ENCODE data around the gene STK38L.
A peak's percentile ranks its signal among the peaks of the same experiment; 100 is the strongest.

Gene STK38L

DNA sequence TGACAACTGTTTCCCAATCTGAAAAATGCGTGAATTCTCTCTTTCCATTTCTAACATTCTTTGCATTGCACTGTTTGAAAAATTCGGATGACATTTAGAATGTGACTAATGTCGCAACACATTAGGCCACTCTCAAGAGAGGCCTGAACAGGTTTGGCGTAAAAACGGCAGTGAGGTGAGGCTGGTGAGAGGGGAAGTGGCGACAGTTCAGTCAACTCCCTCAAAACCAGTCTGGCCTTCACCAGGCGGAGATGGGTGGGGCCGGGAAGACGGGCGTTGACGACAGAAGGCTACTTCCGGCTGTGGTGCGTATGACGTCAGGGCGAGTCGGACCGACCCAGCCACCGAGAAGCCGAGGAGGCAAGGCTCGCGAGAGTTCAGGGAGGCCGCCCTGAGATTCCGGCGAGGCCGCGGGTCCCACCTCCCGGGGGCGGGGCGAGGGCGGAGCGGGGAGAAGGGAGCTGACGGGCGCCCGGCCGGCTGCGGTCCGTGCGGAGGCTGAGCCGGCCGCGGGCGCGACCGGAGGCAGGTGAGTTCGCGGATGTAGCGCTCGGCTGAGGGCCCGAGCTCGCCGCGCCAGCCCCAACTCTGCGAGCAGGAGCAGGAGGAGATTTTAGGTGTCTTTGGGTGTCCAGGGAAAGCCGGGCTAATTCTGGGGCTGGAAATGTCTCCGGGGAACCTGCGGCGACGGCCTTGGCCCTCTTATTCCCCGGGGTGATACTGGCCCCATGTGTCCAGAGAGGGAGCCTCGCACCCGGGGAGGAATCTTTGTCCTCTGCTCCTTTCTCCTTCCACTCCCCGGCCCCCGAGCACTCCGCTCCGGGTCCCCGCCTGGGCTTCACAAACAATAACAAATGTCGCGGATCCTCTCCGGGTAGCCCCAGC is at the start of gene STK38L:
STK38L (plus strand) TSS at position 483 of the 885 bp plus-strand sequence. CDS start 53,435 bp downstream, outside the sequence.
- peak; percentile 94 to 96 for DNase-seq (ENCODE audit: low read depth in 2 of 2)

DNA sequence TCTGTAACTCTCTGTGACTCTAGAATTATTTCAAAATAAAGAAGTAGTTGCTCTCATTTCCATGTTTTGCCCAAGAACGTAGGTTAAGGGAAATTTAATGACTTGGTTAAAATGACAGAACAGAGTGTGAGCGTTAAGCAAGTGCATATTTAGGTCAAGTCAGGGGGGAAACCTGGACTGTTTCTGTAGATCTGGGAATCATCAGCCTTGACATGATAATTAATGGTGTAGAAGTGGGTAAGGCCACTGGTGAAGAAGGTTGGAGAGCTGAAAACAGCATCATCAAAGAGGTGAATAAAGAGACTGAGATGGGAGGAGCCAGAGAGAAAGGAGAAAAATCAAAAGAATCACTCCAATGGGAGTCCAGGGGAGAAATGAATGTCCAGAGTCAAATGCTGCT is 49.4 kb upstream of the STK38L start:
- no peak for DNase-seq (ENCODE audit: low read depth in 2 of 2)

GRCh38 chr12:27198036-27198435 is 46.0 kb upstream of the STK38L start:
- no peak for DNase-seq (ENCODE audit: low read depth in 2 of 2)

DNA sequence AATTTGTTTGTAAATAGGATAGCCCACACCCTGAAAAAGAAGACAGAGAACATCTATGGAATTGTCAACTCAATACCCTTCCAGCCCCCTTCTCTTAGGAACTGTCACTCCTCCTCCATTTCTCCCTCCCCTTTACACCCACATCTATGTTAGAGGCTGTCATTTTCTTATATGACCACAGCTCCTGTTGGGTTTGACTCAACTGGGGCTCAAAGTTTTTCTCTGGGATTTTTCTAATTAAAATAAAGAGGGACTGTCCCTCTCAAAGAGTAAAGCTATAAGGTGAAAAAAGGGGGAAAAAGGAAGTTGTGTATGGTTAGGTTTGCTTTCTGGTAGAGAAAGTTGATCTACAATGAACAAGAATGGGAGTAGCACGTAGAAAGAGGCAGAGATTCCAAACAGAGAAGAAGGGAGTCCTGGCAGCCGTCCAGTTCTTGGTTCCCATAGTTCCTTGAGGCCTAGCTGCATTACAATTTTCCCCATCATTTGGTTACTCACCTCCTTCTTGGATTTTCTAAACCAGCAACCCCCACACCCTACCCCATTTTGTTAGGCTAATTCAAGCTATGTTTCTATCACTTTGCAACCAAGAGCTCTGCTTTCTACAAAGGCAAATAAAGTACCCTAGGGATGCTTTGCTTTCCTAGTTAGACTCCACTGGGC is 44.3 kb upstream of the STK38L start:
- DNase-seq (ENCODE audit: low read depth in 2 of 2) = no peak

DNA sequence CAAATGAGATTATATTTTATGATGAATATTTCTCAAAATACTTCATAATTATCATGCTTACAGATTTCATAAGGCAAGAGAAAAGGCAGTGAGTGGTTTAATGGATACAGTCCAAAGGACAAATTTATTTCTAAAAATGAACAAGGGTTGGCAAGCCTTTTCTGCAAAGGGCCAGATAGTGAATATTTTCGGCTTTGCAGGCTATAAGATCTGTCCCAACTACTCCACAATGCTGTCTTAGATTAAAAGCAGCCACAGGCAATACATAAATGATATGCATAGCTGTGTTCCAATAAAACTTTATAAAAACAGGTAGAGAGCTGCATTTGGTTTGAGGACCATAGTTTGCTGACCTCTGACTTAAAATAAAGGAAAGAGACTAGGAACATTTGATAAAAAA is 42.9 kb upstream of the STK38L start:
- no peak for DNase-seq (ENCODE audit: low read depth in 2 of 2)

- DNase-seq (ENCODE audit: low read depth in 2 of 2) = no peak
These were observed 37.1 kb upstream of the STK38L start for GRCh38 chr12:27206801-27207502.

DNA sequence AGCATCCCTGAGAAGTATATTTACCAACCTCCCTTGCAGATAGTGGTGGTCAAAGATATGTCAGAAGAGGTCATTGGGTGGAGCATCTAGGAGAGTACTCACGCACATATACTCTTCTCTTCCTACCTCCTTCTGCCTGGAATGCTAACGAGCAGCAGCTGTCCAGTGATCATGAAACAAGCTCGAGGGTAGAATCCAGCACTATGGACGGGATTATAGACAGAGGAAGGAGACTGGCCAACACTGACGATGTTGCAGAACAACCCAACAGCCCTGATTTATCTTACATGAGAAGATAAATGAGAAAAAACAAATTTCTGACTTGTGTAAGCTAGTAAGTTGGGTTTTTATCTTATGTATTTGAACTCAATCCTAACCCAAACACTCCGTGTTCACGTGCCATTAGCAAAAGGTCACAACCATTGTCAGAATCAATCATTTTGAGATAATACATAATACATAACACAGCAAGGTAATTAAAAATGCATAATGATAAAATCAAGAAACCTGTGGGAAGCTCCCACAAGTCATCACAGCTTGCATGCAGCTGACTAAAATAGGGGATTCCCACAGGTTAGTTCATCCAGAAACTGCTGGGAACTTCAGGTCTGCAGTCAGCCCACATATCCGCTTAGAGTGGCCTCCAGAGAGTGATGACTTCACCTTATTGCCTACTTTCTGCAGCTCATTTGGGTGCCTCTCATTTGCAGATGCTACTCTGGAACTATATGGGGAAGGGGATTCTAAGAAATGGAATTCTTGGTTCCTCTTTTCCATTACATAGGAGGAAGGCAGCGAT is 36.3 kb upstream of the STK38L start:
- DNase-seq (ENCODE audit: low read depth in 2 of 2) = no peak

DNA sequence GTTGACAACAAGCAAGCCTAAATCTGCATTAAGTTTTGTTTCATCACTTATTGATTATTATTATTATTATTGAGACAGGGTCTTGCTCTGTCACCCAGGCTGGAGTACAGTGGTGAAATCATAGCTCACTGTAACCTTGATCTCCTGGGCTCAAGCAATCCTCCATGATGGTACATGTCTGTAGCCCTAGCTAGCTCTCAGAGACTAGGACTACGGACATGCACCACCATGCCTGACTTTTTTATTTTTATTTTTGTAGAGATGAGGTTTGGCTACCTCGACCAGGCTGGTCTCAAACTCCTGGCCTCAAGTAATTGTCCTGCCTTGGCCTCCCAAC is 35.7 kb upstream of the STK38L start:
- no peak for DNase-seq (ENCODE audit: low read depth in 2 of 2)

- DNase-seq (ENCODE audit: low read depth in 2 of 2) = no peak
These were observed 34.7 kb upstream of the STK38L start for GRCh38 chr12:27209257-27209910.

DNA sequence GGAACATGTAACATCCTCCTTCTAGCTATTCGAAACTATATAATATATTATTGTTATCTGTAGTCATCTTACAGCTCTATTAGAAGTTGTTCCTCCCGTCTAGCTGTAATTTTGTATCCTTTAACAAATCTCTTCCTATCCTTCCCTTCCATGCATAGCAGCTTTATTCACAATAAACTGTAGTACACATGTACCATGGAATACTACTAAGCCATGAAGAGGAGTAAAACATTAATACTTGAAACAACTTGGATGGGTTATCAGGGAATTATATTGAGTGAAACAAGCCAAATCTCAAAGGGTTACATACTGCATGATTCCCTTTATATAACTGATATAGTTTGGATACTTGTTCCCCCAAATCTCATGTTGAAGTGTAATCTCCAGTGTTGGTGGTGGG is 33.9 kb upstream of the STK38L start:
- DNase-seq (ENCODE audit: low read depth in 2 of 2) = no peak

DNA sequence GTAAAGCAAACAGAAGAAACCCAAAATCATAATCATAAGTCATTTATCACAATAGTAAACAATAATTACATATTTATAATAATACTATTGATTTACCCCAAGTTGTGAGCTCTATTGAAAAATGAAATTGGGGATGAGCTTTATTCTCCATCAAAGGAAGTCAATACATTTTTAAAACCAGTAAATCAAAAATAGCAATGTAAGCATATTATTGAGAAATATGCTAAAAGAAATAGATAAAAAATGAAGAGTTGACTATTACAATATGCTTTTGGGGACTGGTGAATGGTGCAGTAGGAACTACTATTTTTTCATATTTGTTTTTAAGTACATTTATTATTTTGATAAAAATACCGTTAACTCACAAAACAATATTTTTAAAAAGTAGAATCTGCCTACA is 31.2 kb upstream of the STK38L start:
- DNase-seq (ENCODE audit: low read depth in 2 of 2) = no peak

- no peak for DNase-seq (ENCODE audit: low read depth in 2 of 2)
These were observed 30.8 kb upstream of the STK38L start for GRCh38 chr12:27213304-27213703.

GRCh38 chr12:27213830-27214787 is 30.0 kb upstream of the STK38L start:
- DNase-seq (ENCODE audit: low read depth in 2 of 2) = no peak

DNA sequence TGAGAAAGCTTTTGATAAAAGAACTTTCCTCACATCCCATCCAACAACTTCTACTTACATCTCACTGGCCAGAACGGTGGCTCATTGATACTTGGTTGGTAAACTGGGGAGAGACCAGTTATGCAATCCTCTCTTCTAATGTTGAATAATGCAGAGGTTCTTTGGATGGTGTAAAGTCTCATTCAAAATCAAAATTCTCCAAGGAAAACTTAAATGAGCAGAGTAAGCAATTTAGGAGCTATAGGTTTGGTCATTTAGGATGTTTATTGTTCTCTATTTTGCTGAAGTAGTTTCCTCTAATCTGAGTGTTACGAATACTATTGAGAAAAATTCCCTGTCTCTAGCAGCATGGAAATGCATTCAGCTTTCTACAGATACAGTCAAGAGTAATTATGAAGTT is 26.5 kb upstream of the STK38L start:
- DNase-seq (ENCODE audit: low read depth in 2 of 2) = no peak

- DNase-seq (ENCODE audit: low read depth in 2 of 2) = no peak
These were observed 24.4 kb upstream of the STK38L start for GRCh38 chr12:27219693-27220054.

DNA sequence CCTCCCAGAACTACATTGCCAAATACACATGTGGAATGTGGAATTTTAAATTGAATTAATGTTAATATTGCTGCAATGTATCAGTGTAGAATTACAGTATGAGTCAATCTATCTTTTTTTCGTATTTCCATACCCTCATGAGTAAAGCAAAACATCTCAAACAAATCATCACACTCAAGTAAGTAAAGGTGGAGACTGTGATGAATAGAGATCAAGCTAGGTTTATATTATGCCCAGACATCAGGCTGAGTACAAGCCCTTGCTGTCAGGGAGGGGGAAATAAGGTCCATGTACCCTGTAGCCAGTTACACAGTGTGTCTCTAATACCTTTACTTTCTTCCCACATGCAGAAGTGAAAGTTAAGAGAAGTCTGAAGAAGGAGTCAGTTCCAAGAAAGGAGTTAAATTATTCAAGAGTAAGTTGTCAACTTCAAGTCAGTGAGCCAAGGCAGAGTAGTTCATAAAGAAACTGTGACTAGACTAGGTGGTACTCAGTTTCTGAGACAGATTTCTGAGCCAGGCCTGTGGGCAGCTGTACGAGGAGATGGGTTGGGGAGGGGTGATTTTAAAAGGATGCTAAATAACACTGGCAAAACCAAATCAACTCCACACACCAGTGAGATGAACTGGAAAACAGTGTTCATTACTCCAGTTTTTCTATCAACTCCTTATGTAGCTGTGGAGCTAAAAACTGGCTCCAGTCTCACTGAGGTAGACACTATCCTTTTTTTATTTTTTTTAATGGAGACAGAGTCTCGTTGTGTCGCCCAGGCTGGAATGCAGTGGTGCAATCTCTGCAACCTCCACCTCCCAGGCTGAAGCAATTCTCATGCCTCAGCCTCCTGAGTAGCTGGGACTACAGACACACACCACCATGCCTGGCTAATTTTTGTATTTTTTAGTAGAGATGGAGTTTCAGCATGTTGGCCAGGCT is 23.8 kb upstream of the STK38L start:
- no peak for DNase-seq (ENCODE audit: low read depth in 2 of 2)

GRCh38 chr12:27220988-27221345 is 23.1 kb upstream of the STK38L start:
- DNase-seq (ENCODE audit: low read depth in 2 of 2) = no peak

- DNase-seq (ENCODE audit: low read depth in 2 of 2) = no peak
These were observed 22.3 kb upstream of the STK38L start for GRCh38 chr12:27221625-27222387.
